Measurements from ENCODE around the gene TPD52L1. TPM values are rescaled to one million over a fixed set of nuclear protein-coding genes. Genes with fewer than 3 reads are reported as not detected.

The TPD52L1 gene
- total and polyA plus RNA-seq, 2 of the 13 experiments (the other 11 are each of a cell fraction or from before 2014, with no cell fraction given) = 0.49 to 0.53 TPM

DNA sequence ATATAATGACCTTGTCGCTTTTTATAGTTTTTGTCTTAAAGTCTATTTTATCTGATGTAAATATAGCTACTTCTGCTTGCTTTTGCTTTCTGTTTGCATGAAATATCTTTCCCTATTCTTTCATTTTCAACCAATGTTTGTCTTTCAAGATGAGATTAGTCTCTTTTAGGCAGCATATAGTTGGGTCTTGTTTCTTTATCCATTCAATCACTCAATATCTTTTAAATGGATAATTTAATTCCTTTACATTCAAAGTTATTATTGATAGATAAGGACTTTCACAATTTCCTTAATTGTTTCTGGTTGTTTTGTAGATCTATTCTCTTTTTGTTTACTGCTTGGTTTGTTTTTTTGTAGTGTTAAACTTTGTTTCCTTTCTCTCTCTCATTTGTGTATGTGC lies 43.5 kb upstream of the TPD52L1 start:
- no peak overlapping the region for H2AFZ ChIP-seq (ENCODE audit: low read length)
- H3K4me2 ChIP-seq (ENCODE audit: low read depth, low read length) = no peak overlapping the region
- no peaks in the 10 kb centered on the region for H3K79me2 ChIP-seq (ENCODE audit: insufficient read depth, low read length)
- H3K27ac ChIP-seq (ENCODE audit: extremely low read length, insufficient read depth, low read length) = no peak overlapping the region
- intact Hi-C loops (cut with micrococcal nuclease; ENCODE audit: unreplicated experiment) = loop anchor here (5.0 kb wide), 1 partner anchor 148 kb away; the partner anchor contains the start of gene RNF217
- H3K36me3 ChIP-seq (replicated peaks in 1 of 2; ENCODE audit: control insufficient read depth in 1 of 2, insufficient read depth in 2 of 2, low read length in 2 of 2) = no peaks in the 10 kb centered on the region
- ATAC-seq = no peak
- peaks cover 37% of the 10 kb centered on the region for H3K9me3 ChIP-seq (ENCODE audit: low read length)
- TF ChIP-seq, protein P1, sequence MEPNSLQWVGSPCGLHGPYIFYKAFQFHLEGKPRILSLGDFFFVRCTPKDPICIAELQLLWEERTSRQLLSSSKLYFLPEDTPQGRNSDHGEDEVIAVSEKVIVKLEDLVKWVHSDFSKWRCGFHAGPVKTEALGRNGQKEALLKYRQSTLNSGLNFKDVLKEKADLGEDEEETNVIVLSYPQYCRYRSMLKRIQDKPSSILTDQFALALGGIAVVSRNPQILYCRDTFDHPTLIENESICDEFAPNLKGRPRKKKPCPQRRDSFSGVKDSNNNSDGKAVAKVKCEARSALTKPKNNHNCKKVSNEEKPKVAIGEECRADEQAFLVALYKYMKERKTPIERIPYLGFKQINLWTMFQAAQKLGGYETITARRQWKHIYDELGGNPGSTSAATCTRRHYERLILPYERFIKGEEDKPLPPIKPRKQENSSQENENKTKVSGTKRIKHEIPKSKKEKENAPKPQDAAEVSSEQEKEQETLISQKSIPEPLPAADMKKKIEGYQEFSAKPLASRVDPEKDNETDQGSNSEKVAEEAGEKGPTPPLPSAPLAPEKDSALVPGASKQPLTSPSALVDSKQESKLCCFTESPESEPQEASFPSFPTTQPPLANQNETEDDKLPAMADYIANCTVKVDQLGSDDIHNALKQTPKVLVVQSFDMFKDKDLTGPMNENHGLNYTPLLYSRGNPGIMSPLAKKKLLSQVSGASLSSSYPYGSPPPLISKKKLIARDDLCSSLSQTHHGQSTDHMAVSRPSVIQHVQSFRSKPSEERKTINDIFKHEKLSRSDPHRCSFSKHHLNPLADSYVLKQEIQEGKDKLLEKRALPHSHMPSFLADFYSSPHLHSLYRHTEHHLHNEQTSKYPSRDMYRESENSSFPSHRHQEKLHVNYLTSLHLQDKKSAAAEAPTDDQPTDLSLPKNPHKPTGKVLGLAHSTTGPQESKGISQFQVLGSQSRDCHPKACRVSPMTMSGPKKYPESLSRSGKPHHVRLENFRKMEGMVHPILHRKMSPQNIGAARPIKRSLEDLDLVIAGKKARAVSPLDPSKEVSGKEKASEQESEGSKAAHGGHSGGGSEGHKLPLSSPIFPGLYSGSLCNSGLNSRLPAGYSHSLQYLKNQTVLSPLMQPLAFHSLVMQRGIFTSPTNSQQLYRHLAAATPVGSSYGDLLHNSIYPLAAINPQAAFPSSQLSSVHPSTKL (CRISPR knock-in tag; IDR thresholded peaks at IDR 0.05) = no peak
- no peak for TF ChIP-seq SALL2 (CRISPR knock-in tag; IDR thresholded peaks at IDR 0.05)
- TF ChIP-seq CHD2 (IDR thresholded peaks at IDR 0.05; ENCODE audit: low read depth, low read length) = no peak
- no peak for TF ChIP-seq ZNF451 (CRISPR knock-in tag; IDR thresholded peaks at IDR 0.05)
- no peak for TF ChIP-seq DNMT1 (CRISPR knock-in tag; IDR thresholded peaks at IDR 0.05)
- TF ChIP-seq, protein P2, sequence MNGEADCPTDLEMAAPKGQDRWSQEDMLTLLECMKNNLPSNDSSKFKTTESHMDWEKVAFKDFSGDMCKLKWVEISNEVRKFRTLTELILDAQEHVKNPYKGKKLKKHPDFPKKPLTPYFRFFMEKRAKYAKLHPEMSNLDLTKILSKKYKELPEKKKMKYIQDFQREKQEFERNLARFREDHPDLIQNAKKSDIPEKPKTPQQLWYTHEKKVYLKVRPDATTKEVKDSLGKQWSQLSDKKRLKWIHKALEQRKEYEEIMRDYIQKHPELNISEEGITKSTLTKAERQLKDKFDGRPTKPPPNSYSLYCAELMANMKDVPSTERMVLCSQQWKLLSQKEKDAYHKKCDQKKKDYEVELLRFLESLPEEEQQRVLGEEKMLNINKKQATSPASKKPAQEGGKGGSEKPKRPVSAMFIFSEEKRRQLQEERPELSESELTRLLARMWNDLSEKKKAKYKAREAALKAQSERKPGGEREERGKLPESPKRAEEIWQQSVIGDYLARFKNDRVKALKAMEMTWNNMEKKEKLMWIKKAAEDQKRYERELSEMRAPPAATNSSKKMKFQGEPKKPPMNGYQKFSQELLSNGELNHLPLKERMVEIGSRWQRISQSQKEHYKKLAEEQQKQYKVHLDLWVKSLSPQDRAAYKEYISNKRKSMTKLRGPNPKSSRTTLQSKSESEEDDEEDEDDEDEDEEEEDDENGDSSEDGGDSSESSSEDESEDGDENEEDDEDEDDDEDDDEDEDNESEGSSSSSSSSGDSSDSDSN (CRISPR knock-in tag; IDR thresholded peaks at IDR 0.05) = no peak
- TF ChIP-seq ZNF577 (CRISPR knock-in tag; IDR thresholded peaks at IDR 0.05; ENCODE audit: borderline replicate concordance, low read depth) = no peak
- TF ChIP-seq, protein P3, sequence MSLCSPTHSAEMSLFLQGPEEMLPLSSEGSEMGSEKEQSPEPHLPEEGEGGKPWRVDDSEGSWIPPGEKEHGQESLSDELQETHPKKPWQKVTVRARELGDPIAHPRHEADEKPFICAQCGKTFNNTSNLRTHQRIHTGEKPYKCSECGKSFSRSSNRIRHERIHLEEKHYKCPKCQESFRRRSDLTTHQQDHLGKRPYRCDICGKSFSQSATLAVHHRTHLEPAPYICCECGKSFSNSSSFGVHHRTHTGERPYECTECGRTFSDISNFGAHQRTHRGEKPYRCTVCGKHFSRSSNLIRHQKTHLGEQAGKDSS (CRISPR knock-in tag; IDR thresholded peaks at IDR 0.05; ENCODE audit: borderline replicate concordance, low read depth) = no peak
- TF ChIP-seq ETV5 (CRISPR knock-in tag; IDR thresholded peaks at IDR 0.05; ENCODE audit: borderline replicate concordance) = no peak
- FAIRE-seq = no peak
- no peak overlapping the region for H3K4me3 ChIP-seq (replicated peaks in 1 of 3; ENCODE audit: insufficient read depth in 1 of 3, low read depth in 2 of 3, low read length in 3 of 3)
- no peak overlapping the region for H3K9ac ChIP-seq (ENCODE audit: insufficient read depth, low read depth, low read length)
- ChIA-PET POLR2A (no interaction called here), CTCF (ENCODE audit: low intra/inter-chr PET ratio, low total read pairs) (no interaction called here)
- no peaks in the 10 kb centered on the region for H3K4me1 ChIP-seq (ENCODE audit: insufficient read depth, low read length)
- in situ Hi-C loops (cut with HindIII; ENCODE audit: extremely low pct_ligation_motif_present, low pct_unique_long_range_greater_than_20kb) = loop anchor here (5.0 kb wide), 1 partner anchor 238 kb away; no protein-coding TSS in a partner anchor
- no peak for DNase-seq (ENCODE audit: low spot score)
- WGBS (ENCODE audit: low lambda C conversion rate) = 2% methylated on average over 1 of the region's 1 CpG
- no peaks in the 10 kb centered on the region for H3K27me3 ChIP-seq (ENCODE audit: control insufficient read depth in 1 of 2, insufficient read depth in 2 of 2, low read length in 2 of 2)
- no TSS peak for BruUV-seq (replicated peaks)
- no peaks in the 10 kb centered on the region for H4K20me1 ChIP-seq (ENCODE audit: insufficient read depth, low read length)
